Esophagus muscularis mucosa (tissue), 4 donors: ENCODE results near the gene TTI1. TPM values are rescaled to one million over a fixed set of nuclear protein-coding genes. Genes with fewer than 3 reads are reported as not detected.

Experiments
- DNase-seq: peaks from one replicate; pipeline ENCODE4 v3.0.0-alpha.2; 2017; ENCODE audit errors: extremely low spot score
- H3K27ac ChIP-seq, 4 donors: fragments of 200-600 bp; sonication (generic); replicated peaks in 1 of 4; 1 replicate in 3 of 4; 2 replicates in 1 of 4; pipeline ENCODE4 v1.5.1; 2016 to 2019; ENCODE audit warnings: mild to moderate bottlenecking in 1 of 4
- H3K27me3 ChIP-seq, 4 donors: fragments of 200-600 bp; sonication (generic); one replicate each; pipeline versions ENCODE4 v1.5.1 to v1.6.0; 2016 to 2019
- H3K36me3 ChIP-seq, 4 donors: fragments of 200-600 bp; sonication (generic); one replicate each; pipeline ENCODE4 v1.5.1; 2016 to 2019
- H3K4me1 ChIP-seq, 4 donors: fragments of 200-600 bp; sonication (generic); one replicate each; pipeline ENCODE4 v1.5.1; 2016 to 2019
- H3K4me3 ChIP-seq, 4 donors: fragments of 200-600 bp; sonication (generic); 1 replicate in 2 of 4; 2 replicates in 2 of 4; pipeline ENCODE4 v1.5.1; 2016 to 2019; ENCODE audit warnings: mild to moderate bottlenecking in 4 of 4, moderate library complexity in 1 of 4
- H3K9me3 ChIP-seq, 4 donors: fragments of 200-600 bp; sonication (generic); 1 replicate in 3 of 4; 2 replicates in 1 of 4; pipeline ENCODE4 v1.5.1; 2016 to 2019
- EP300 ChIP-seq: sonication (generic); formaldehyde crosslinking; IDR thresholded peaks from one replicate; pipeline ENCODE4 v1.6.1; 2017; ENCODE audit warnings: antibody characterized with exemption
- POLR2A ChIP-seq: fragments of 450-650 bp; IDR thresholded peaks from one replicate; pipeline ENCODE4 v1.6.1; 2017; ENCODE audit warnings: antibody characterized with exemption, moderate library complexity, mild to moderate bottlenecking, low read depth
- POLR2AphosphoS5 ChIP-seq, 2 donors: sonication (generic); formaldehyde crosslinking; IDR thresholded peaks; one replicate each; pipeline ENCODE4 v1.6.1; 2017; ENCODE audit warnings: antibody characterized with exemption in 2 of 2
- WGBS: methylation state at CpG from one replicate; pipeline ENCODE4 v1.1.5; 2018; 5-methylcytosine and 5-hydroxymethylcytosine counted together
- intact Hi-C: fragments of 100-400 bp; cut with DNase I; formaldehyde crosslinking; loops from one replicate; pipeline ENCODE4 v1.15.1; 2023
- total RNA-seq, 4 donors: library from RNA; depleted of rRNA; stranded (reverse); fragments of >200 nt; gene quantifications; one replicate each; pipeline versions ENCODE4 v1.1.0 to v1.2.1, GENCODE V29; 2016
- TF ChIP-seq, protein P1 (sequence below), 3 experiments: fragments of 200-600 bp in 2 of 3; fragments of 450-650 bp in 1 of 3; sonication (generic) in 2 of 3; IDR thresholded peaks; one replicate each; pipeline ENCODE4 v1.5.1; 2017 to 2019; ENCODE audit warnings: antibody characterized with exemption in 3 of 3, mild to moderate bottlenecking in 2 of 3, moderate library complexity in 1 of 3

The TTI1 gene
- total RNA-seq, 4 donors from 2014 or later: 11.3 to 14.3 (median 12.4) TPM

DNA sequence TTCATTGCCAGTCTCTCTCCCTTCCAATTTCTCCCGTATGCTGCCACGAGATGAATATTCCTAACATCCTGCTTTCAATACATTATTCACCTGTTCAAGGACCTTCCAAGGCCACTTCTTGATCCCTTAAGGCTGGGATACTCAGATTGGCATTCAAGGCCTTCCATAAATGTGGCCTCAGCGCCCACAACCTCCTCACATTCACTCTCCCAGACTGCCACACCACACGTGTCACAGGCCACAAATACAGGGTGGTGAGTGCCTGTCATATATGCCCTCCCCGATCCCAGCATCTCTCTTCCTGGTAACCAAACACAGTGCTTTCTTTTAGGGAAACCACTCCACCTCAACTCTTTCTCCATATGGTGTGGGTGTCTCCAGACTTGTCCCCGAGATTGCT is 55.5 kb downstream of the TTI1 start:
- 78% methylated on average over 6 of the region's 6 CpGs for WGBS
- no peaks in the 10 kb centered on the region for H3K27me3 ChIP-seq
- no peak overlapping the region for H3K27ac ChIP-seq
- peaks cover 4 to 29% (median 9%) of the 10 kb centered on the region in 4 donors for H3K36me3 ChIP-seq
- TF ChIP-seq POLR2A (no peak), EP300 (no peak), POLR2AphosphoS5 (IDR thresholded peaks at IDR 0.05) (no peak)
- TF ChIP-seq, protein P1, sequence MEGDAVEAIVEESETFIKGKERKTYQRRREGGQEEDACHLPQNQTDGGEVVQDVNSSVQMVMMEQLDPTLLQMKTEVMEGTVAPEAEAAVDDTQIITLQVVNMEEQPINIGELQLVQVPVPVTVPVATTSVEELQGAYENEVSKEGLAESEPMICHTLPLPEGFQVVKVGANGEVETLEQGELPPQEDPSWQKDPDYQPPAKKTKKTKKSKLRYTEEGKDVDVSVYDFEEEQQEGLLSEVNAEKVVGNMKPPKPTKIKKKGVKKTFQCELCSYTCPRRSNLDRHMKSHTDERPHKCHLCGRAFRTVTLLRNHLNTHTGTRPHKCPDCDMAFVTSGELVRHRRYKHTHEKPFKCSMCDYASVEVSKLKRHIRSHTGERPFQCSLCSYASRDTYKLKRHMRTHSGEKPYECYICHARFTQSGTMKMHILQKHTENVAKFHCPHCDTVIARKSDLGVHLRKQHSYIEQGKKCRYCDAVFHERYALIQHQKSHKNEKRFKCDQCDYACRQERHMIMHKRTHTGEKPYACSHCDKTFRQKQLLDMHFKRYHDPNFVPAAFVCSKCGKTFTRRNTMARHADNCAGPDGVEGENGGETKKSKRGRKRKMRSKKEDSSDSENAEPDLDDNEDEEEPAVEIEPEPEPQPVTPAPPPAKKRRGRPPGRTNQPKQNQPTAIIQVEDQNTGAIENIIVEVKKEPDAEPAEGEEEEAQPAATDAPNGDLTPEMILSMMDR (IDR thresholded peaks at IDR 0.05): no peak
- H3K4me3 ChIP-seq: no peak overlapping the region
- intact Hi-C loops: no loop called here
- no peak for DNase-seq
- no peaks in the 10 kb centered on the region for H3K4me1 ChIP-seq
- H3K9me3 ChIP-seq: no peaks in the 10 kb centered on the region

DNA sequence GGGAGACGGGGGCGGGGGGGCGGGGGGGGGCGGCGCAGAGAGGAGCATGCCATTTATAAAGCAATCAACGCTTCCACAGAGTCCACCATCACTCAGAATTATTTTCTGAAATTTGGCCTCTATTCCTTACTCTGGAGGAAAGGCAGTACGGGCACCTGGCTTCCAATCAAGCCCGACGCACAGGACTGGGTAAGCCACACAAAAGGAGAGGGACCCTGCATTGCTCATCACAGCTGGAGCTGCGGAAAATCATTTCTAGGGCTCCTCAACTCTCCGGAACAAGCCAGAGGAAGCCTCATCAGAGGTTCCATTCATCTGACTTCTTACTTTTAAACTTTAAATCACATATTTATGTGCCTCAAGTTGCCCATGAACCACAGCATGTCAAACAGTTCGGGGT is 55.9 kb downstream of the TTI1 start:
- Histone ChIP-seq H3K36me3 (peaks cover 4 to 24% (median 7%) of the 10 kb centered on the region in 4 donors), H3K27me3 (no peaks in the 10 kb centered on the region), H3K27ac (no peak overlapping the region), H3K4me3 (no peak overlapping the region), H3K4me1 (no peaks in the 10 kb centered on the region), H3K9me3 (no peaks in the 10 kb centered on the region)
- DNase-seq: no peak
- 29% methylated on average over 10 of the region's 12 CpGs for WGBS
- TF ChIP-seq POLR2AphosphoS5 (IDR thresholded peaks at IDR 0.05) (no peak), EP300 (no peak), POLR2A (no peak)
- TF ChIP-seq, protein P1 (IDR thresholded peaks at IDR 0.05): no peak
- intact Hi-C loops: no loop called here

DNA sequence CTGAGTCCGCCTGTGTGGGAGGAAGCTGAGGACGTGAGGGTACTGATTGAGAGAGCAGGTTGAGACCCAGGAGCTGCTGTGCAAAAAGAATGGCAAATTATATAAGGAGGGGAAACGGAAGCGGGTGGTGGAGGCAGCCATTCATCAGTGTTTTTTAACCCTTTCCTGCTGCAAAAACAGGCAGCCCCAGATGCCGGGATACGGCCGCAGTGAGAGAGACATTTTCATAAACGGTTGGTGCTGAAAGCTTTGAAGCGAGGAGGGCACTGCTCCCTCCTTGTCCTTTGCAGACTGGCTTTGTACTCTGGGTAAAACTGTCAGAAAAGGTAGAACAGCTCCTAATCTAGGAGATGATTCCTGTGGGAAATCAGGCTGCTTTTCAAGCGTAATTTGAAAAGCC is 56.4 kb downstream of the TTI1 start:
- WGBS: 67% methylated on average over 10 of the region's 10 CpGs
- H3K4me3 ChIP-seq: no peak overlapping the region
- peaks cover 4 to 20% (median 6%) of the 10 kb centered on the region in 4 donors for H3K36me3 ChIP-seq
- no peak for TF ChIP-seq EP300
- TF ChIP-seq POLR2A: no peak
- TF ChIP-seq POLR2AphosphoS5 (IDR thresholded peaks at IDR 0.05): no peak
- TF ChIP-seq, protein P1 (IDR thresholded peaks at IDR 0.05): no peak
- intact Hi-C loops: no loop called here
- no peaks in the 10 kb centered on the region for H3K27me3 ChIP-seq
- no peak for DNase-seq
- H3K27ac ChIP-seq: no peak overlapping the region
- no peaks in the 10 kb centered on the region for H3K9me3 ChIP-seq
- no peaks in the 10 kb centered on the region for H3K4me1 ChIP-seq

DNA sequence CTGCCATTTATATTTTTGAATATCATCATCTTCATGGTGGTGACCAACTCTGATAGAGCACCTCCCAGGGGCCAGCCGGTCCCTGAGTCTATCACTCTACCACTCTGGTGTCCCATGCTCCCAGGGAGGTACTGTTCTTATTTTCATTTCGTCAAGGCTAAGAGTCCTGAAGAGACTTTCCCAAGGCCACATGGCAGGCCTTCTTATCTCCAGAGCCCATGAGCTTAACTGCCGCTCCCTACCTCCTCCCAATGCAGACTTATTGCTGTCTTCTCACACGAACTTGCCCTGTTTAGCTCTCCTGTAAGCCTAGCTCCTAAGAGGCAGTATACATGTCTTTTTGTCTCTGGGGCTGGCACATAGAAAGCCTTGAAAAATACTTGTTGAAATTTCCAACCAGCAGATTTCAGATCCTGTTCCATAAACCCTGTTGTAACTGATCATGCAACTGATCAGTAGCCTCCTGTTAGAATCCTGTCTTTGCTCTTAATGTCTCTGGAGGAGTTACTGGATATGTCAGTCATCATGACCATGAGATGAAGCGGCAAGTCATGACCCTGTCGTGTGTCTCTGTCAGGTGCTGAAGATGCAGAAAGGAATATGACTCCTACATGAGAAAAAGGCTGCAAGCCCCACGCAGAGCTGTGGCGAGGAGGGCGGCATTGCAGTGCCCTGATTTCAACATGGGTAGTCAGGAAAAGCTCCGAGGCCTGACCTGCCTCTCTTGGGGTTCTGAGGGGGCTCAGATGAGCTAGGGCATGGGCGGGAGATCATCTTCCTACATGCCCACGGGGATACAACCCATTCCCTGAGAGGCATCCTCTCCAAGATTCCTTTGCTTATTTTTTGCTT is 60.0 kb downstream of the TTI1 start:
- Histone ChIP-seq H3K9me3 (no peaks in the 10 kb centered on the region), H3K36me3 (no peaks in the 10 kb centered on the region), H3K27ac (no peak overlapping the region), H3K27me3 (no peaks in the 10 kb centered on the region), H3K4me1 (no peaks in the 10 kb centered on the region), H3K4me3 (no peak overlapping the region)
- intact Hi-C loops: no loop called here
- TF ChIP-seq, protein P1 (IDR thresholded peaks at IDR 0.05): no peak
- TF ChIP-seq POLR2AphosphoS5 (IDR thresholded peaks at IDR 0.05): no peak
- TF ChIP-seq POLR2A: no peak
- no peak for TF ChIP-seq EP300
- DNase-seq: no peak
- 92% methylated on average over 12 of the region's 12 CpGs for WGBS
